Mucosa of descending colon (tissue), 3 donors: ENCODE data around the gene CACNA1H. TPM values are rescaled to one million over a fixed set of nuclear protein-coding genes. Genes with fewer than 3 reads are reported as not detected.

ENCODE experiments used
- ATAC-seq: fragments of 200-7000 bp; cut with Tn5 transposase; one replicate; pipeline ENCODE4 v1.9.1; 2020; ENCODE audit warnings: mild to moderate bottlenecking, moderate library complexity
- DNase-seq, 3 donors: peaks; one replicate each; pipeline ENCODE4 v3.0.0-alpha.2; 2020
- H3K36me3 ChIP-seq: fragments of 200-600 bp; one replicate; pipeline ENCODE4 v1.8.0; 2021; ENCODE audit warnings: low read depth, mild to moderate bottlenecking
- H3K4me1 ChIP-seq: fragments of 200-600 bp; one replicate; pipeline ENCODE4 v1.8.0; 2021; ENCODE audit warnings: low read depth, mild to moderate bottlenecking
- H3K4me3 ChIP-seq: fragments of 200-600 bp; one replicate; pipeline ENCODE4 v1.8.0; 2021; ENCODE audit warnings: mild to moderate bottlenecking
- H3K9me3 ChIP-seq: fragments of 200-600 bp; one replicate; pipeline ENCODE4 v1.8.0; 2021; ENCODE audit warnings: mild to moderate bottlenecking
- CTCF ChIP-seq: fragments of 200-600 bp; IDR thresholded peaks from one replicate; pipeline ENCODE4 v1.8.0; 2022; ENCODE audit warnings: antibody characterized with exemption, mild to moderate bottlenecking
- intact Hi-C, 2 donors: fragments of 100-400 bp; cut with DNase I in 1 of 2; cut with micrococcal nuclease in 1 of 2; formaldehyde crosslinking; loops; one replicate each; pipeline versions ENCODE4 v1.11.0 to v1.11.1; 2022; cut with DNase I, micrococcal nuclease
- total RNA-seq, 3 donors: library from RNA; stranded (reverse); fragmentation: NEBNext Ultra II Directional in 2 of 3; extraction: Animal tissue kit (Norgen Biotek cat#: 25700) in 2 of 3; gene quantifications; one replicate each; pipeline versions ENCODE4 v1.2.1 to v1.2.4, GENCODE V29; 2021 to 2023
- donor health status: DM: no; HTN: no; CAD: no; lungs with moderate emphysema.
- donor health status: DM: no; HTN: no; CAD: no.
- donor health status: DM: no; HTN: yes; CAD: no.

CACNA1H gene
- total RNA-seq, 3 donors from 2014 or later, result 6.0 to 160 (median 9.5) TPM

- DNase-seq (no peak), ATAC-seq (no peak)
- Histone ChIP-seq H3K4me3 (no peak overlapping the region), H3K9me3 (no peaks in the 10 kb centered on the region), H3K36me3 (no peaks in the 10 kb centered on the region), H3K4me1 (no peaks in the 10 kb centered on the region)
- TF ChIP-seq CTCF, result no peak
- intact Hi-C loops, result no loop called here
These were observed 29.2 kb upstream of the CACNA1H start for GRCh38 chr16:1123525-1124230.

GRCh38 chr16:1124291-1124690, 28.6 kb upstream of the CACNA1H start:
- H3K4me3 ChIP-seq, result no peak overlapping the region
- no peaks in the 10 kb centered on the region for H3K4me1 ChIP-seq
- no peaks in the 10 kb centered on the region for H3K9me3 ChIP-seq
- no peak for TF ChIP-seq CTCF
- ATAC-seq (no peak), DNase-seq (no peak)
- intact Hi-C loops, result no loop called here
- no peaks in the 10 kb centered on the region for H3K36me3 ChIP-seq

GRCh38 chr16:1124795-1125194, 28.1 kb upstream of the CACNA1H start:
- Histone ChIP-seq H3K9me3 (no peaks in the 10 kb centered on the region), H3K4me3 (no peak overlapping the region), H3K4me1 (no peaks in the 10 kb centered on the region), H3K36me3 (no peaks in the 10 kb centered on the region)
- DNase-seq, result no peak
- no peak for TF ChIP-seq CTCF
- no peak for ATAC-seq
- intact Hi-C loops, result no loop called here

GRCh38 chr16:1125471-1125870, 27.4 kb upstream of the CACNA1H start:
- Histone ChIP-seq H3K4me3 (no peak overlapping the region), H3K4me1 (no peaks in the 10 kb centered on the region), H3K36me3 (no peaks in the 10 kb centered on the region), H3K9me3 (no peaks in the 10 kb centered on the region)
- peak in 1 of 3 donors; percentile 29 for DNase-seq
- TF ChIP-seq CTCF, result no peak
- ATAC-seq, result peak; percentile 52
- intact Hi-C loops, result no loop called here

- TF ChIP-seq CTCF, result no peak
- DNase-seq (no peak), ATAC-seq (no peak)
- H3K9me3 ChIP-seq, result no peaks in the 10 kb centered on the region
- H3K36me3 ChIP-seq, result no peaks in the 10 kb centered on the region
- intact Hi-C loops, result no loop called here
- H3K4me3 ChIP-seq, result no peak overlapping the region
- no peaks in the 10 kb centered on the region for H3K4me1 ChIP-seq
These were observed 26.9 kb upstream of the CACNA1H start for GRCh38 chr16:1126044-1126443.

GRCh38 chr16:1126586-1126985, 26.3 kb upstream of the CACNA1H start:
- Histone ChIP-seq H3K9me3 (no peaks in the 10 kb centered on the region), H3K4me3 (no peak overlapping the region), H3K4me1 (no peaks in the 10 kb centered on the region), H3K36me3 (no peaks in the 10 kb centered on the region)
- ATAC-seq, result no peak
- intact Hi-C loops, result no loop called here
- no peak for TF ChIP-seq CTCF
- no peak for DNase-seq
